ENCODE results near the gene ABTB1. TPM values are rescaled to one million over a fixed set of nuclear protein-coding genes. Genes with fewer than 3 reads are reported as not detected.

ABTB1 gene
- total and polyA plus RNA-seq, 2 of the 13 experiments (the other 11 are each of a cell fraction or from before 2014, with no cell fraction given), result 0.42 to 14.5 TPM

- TF ChIP-seq SRY (CRISPR knock-in tag; IDR thresholded peaks at IDR 0.05), result no peak
Observed at GRCh38 chr3:127663151-127663550, 9.6 kb upstream of the ABTB1 start (continued).

- no peak for TF ChIP-seq ZNF280B (CRISPR knock-in tag; IDR thresholded peaks at IDR 0.05; ENCODE audit: borderline replicate concordance)
- no peak for TF ChIP-seq ZNF564 (CRISPR knock-in tag; IDR thresholded peaks at IDR 0.05)
- TF ChIP-seq BRF2 (CRISPR knock-in tag; IDR thresholded peaks at IDR 0.05), result no peak
- no peak for TF ChIP-seq FOSL1 (CRISPR knock-in tag; IDR thresholded peaks at IDR 0.05; ENCODE audit: borderline replicate concordance)
- TF ChIP-seq TEAD3 (CRISPR knock-in tag; optimal IDR thresholded peaks at IDR 0.05; ENCODE audit: borderline replicate concordance), result no peak
- no peak for TF ChIP-seq MLLT10 (CRISPR knock-in tag; IDR thresholded peaks at IDR 0.05)
- no peak for TF ChIP-seq FIP1L1 (IDR thresholded peaks at IDR 0.05; ENCODE audit: borderline replicate concordance, insufficient read depth, low read depth, low read length)
- no peak for TF ChIP-seq ZMYM4 (CRISPR knock-in tag; IDR thresholded peaks at IDR 0.05)
- no peak for TF ChIP-seq RARG (CRISPR knock-in tag; IDR thresholded peaks at IDR 0.05; ENCODE audit: low read depth)
- TF ChIP-seq SUZ12 (IDR thresholded peaks at IDR 0.05; ENCODE audit: low read depth, low read length), result no peak
- no peak for TF ChIP-seq ZSCAN12 (CRISPR knock-in tag; IDR thresholded peaks at IDR 0.05)
- no peak for TF ChIP-seq ZNF318 (CRISPR knock-in tag; IDR thresholded peaks at IDR 0.05)
- no peak for TF ChIP-seq ZNF337 (CRISPR knock-in tag; IDR thresholded peaks at IDR 0.05; ENCODE audit: borderline replicate concordance, low read depth)
- H3K27ac ChIP-seq (ENCODE audit: extremely low read length, insufficient read depth, low read length), result no peak overlapping the region
- no TSS peak for BruUV-seq (replicated peaks)
- no peaks in the 10 kb centered on the region for H3K9me3 ChIP-seq (ENCODE audit: low read length)
- H3K36me3 ChIP-seq (replicated peaks in 1 of 2; ENCODE audit: control insufficient read depth in 1 of 2, insufficient read depth in 2 of 2, low read length in 2 of 2), result peaks cover 4 to 9% of the 10 kb centered on the region in 2 experiments; a peak in 3 of 5 replicates
- no peak overlapping the region for H2AFZ ChIP-seq (ENCODE audit: low read length)
- FAIRE-seq, result no peak
- no peak overlapping the region for H3K9ac ChIP-seq (ENCODE audit: insufficient read depth, low read depth, low read length)
- ChIA-PET POLR2A (no interaction called here), CTCF (ENCODE audit: low intra/inter-chr PET ratio, low total read pairs) (no interaction called here)
- no peak for ATAC-seq
- no peaks in the 10 kb centered on the region for H4K20me1 ChIP-seq (ENCODE audit: insufficient read depth, low read length)
- no peaks in the 10 kb centered on the region for H3K4me1 ChIP-seq (ENCODE audit: insufficient read depth, low read length)
- DNase-seq (ENCODE audit: low spot score), result no peak
- no peaks in the 10 kb centered on the region for H3K79me2 ChIP-seq (ENCODE audit: insufficient read depth, low read length)
- intact Hi-C loops (cut with micrococcal nuclease; ENCODE audit: unreplicated experiment), result no loop called here
- in situ Hi-C loops (cut with HindIII; ENCODE audit: extremely low pct_ligation_motif_present, low pct_unique_long_range_greater_than_20kb), result no loop called here
- WGBS (ENCODE audit: low lambda C conversion rate), result 53% methylated on average over 2 of the region's 2 CpGs
- H3K27me3 ChIP-seq (ENCODE audit: control insufficient read depth in 1 of 2, insufficient read depth in 2 of 2, low read length in 2 of 2), result no peaks in the 10 kb centered on the region
- H3K4me3 ChIP-seq (replicated peaks in 1 of 3; ENCODE audit: insufficient read depth in 1 of 3, low read depth in 2 of 3, low read length in 3 of 3), result no peak overlapping the region
- H3K4me2 ChIP-seq (ENCODE audit: low read depth, low read length), result no peak overlapping the region
Observed at GRCh38 chr3:127665165-127665564, 7.6 kb upstream of the ABTB1 start.

Measured in HepG2 (cell line).